Mucosa of descending colon (tissue), 3 donors: ENCODE data around the gene DPY19L3. TPM values are rescaled to one million over a fixed set of nuclear protein-coding genes. Genes with fewer than 3 reads are reported as not detected.
"Not testable (repeated sequence)": the region's sequence is repeated elsewhere in the genome, so short reads cannot be mapped to it uniquely, and the experiment has no call there.

Experiments
- ATAC-seq: fragments of 200-7000 bp; cut with Tn5 transposase; one replicate; pipeline ENCODE4 v1.9.1; 2020; ENCODE audit warnings: mild to moderate bottlenecking, moderate library complexity
- DNase-seq, 3 donors: peaks; one replicate each; pipeline ENCODE4 v3.0.0-alpha.2; 2020
- H3K36me3 ChIP-seq: fragments of 200-600 bp; one replicate; pipeline ENCODE4 v1.8.0; 2021; ENCODE audit warnings: low read depth, mild to moderate bottlenecking
- H3K4me1 ChIP-seq: fragments of 200-600 bp; one replicate; pipeline ENCODE4 v1.8.0; 2021; ENCODE audit warnings: low read depth, mild to moderate bottlenecking
- H3K4me3 ChIP-seq: fragments of 200-600 bp; one replicate; pipeline ENCODE4 v1.8.0; 2021; ENCODE audit warnings: mild to moderate bottlenecking
- H3K9me3 ChIP-seq: fragments of 200-600 bp; one replicate; pipeline ENCODE4 v1.8.0; 2021; ENCODE audit warnings: mild to moderate bottlenecking
- intact Hi-C, 2 donors: fragments of 100-400 bp; cut with DNase I in 1 of 2; cut with micrococcal nuclease in 1 of 2; formaldehyde crosslinking; loops; one replicate each; pipeline versions ENCODE4 v1.11.0 to v1.11.1; 2022; cut with DNase I, micrococcal nuclease
- total RNA-seq, 3 donors: library from RNA; stranded (reverse); fragmentation: NEBNext Ultra II Directional in 2 of 3; extraction: Animal tissue kit (Norgen Biotek cat#: 25700) in 2 of 3; gene quantifications; one replicate each; pipeline versions ENCODE4 v1.2.1 to v1.2.4, GENCODE V29; 2021 to 2023
- TF ChIP-seq, protein P1 (sequence below): fragments of 200-600 bp; IDR thresholded peaks from one replicate; pipeline ENCODE4 v1.8.0; 2022; ENCODE audit warnings: antibody characterized with exemption, mild to moderate bottlenecking
- donor health status: DM: no; HTN: no; CAD: no; lungs with moderate emphysema.
- donor health status: DM: no; HTN: no; CAD: no.
- donor health status: DM: no; HTN: yes; CAD: no.

DPY19L3 gene
- total RNA-seq, 3 donors from 2014 or later = 20.0 to 24.0 (median 21.5) TPM

DNA sequence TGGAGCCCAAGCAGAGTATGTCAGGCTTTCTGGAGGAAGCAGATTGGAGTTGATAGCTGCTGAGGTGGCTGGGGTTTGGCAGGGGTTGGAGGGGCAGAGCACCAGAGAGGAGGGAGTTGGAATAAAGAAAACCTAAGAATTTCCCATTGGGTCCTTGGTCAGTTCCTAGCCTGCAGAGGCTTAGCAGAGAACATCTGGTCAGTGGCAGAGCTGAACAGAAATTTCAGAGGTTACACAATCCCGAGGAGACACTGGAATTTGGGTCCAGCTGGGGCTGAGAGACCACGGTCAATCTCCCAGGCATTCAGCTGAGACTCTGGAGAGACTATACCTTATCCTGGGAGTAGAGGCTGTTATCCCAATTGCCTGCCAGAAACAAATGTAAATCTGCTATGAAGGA, 84.4 kb downstream of the DPY19L3 start:
- Histone ChIP-seq H3K4me1 (no peaks in the 10 kb centered on the region), H3K9me3 (no peaks in the 10 kb centered on the region), H3K4me3 (no peak overlapping the region), H3K36me3 (no peaks in the 10 kb centered on the region)
- intact Hi-C loops = no loop called here
- DNase-seq (no peak), ATAC-seq (no peak)
- TF ChIP-seq, protein P1, sequence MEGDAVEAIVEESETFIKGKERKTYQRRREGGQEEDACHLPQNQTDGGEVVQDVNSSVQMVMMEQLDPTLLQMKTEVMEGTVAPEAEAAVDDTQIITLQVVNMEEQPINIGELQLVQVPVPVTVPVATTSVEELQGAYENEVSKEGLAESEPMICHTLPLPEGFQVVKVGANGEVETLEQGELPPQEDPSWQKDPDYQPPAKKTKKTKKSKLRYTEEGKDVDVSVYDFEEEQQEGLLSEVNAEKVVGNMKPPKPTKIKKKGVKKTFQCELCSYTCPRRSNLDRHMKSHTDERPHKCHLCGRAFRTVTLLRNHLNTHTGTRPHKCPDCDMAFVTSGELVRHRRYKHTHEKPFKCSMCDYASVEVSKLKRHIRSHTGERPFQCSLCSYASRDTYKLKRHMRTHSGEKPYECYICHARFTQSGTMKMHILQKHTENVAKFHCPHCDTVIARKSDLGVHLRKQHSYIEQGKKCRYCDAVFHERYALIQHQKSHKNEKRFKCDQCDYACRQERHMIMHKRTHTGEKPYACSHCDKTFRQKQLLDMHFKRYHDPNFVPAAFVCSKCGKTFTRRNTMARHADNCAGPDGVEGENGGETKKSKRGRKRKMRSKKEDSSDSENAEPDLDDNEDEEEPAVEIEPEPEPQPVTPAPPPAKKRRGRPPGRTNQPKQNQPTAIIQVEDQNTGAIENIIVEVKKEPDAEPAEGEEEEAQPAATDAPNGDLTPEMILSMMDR = no peak

DNA sequence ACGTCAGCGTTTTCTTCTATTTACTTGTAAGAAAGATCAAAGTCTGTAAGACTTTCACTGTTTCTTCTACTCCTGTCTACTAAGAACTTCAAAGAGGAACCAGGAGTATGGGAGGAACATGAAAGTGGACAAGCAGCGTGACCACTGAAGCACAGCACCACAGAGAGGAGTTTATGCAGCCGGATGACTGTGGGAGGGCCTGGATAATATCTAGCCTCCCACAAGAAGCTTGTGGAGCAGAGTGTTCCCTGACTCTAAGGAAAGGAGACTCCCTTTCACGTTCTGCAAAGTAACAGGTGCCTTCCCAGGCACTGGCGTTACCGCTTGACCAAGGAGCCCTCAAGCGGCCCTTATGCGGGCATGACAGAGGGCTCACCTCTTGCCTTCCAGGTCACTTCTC, 91.8 kb downstream of the DPY19L3 start:
- no peaks in the 10 kb centered on the region for H3K36me3 ChIP-seq
- no peak overlapping the region for H3K4me3 ChIP-seq
- H3K4me1 ChIP-seq = no peaks in the 10 kb centered on the region
- ATAC-seq = no peak
- TF ChIP-seq, protein P1 = no peak
- no peak for DNase-seq
- intact Hi-C loops = no loop called here
- no peaks in the 10 kb centered on the region for H3K9me3 ChIP-seq

DNA sequence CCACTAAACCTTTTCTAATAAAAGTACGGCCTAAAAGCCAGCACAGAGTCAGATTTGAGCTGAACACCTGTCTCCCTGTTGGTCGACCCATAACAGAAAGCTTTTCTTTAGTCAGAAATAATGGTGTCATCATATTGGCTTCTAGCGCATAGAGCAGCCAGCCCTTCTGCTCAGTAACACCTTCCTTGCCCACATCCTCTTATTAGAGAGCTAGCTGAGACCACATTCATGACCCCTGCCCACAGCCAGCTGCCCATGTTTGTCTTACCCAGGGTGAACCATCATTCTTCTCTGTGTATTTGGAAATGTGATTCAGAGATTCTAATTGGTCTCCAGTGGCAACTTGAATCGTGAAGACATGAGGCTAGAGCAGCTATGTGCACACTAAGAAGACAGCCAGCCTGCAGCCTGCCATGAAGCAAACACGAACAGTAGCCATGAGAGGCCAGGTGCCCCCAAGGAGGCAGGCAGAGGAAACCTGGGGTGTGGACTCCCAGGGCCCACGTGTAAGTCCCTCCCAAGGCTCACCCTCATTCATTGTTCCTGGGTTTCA, 93.2 kb downstream of the DPY19L3 start:
- no peaks in the 10 kb centered on the region for H3K9me3 ChIP-seq
- no peaks in the 10 kb centered on the region for H3K4me1 ChIP-seq
- DNase-seq = no peak
- TF ChIP-seq, protein P1 = no peak
- no peak overlapping the region for H3K4me3 ChIP-seq
- no peak for ATAC-seq
- no peaks in the 10 kb centered on the region for H3K36me3 ChIP-seq
- intact Hi-C loops = no loop called here

DNA sequence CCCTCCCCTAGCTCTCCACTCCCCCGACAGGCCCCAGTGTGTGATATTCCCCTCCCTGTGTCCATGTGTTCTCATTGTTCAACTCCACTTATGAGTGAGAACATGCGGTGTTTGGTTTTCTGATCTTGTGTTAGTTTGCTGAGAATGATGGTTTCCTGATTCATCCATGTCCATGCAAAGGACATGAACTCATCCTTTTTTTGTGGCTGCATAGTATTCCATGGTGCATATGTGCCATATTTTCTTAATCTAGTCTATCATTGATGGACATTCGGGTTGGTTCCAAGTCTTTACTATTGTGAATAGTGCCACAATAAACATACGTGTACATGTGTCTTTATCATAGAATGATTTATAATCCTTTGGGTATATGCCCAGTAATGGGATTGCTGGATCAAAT, 106.9 kb downstream of the DPY19L3 start:
- H3K36me3 ChIP-seq, H3K9me3 ChIP-seq, DNase-seq, H3K4me1 ChIP-seq, ATAC-seq, intact Hi-C loops, H3K4me3 ChIP-seq: not testable (repeated sequence)

DNA sequence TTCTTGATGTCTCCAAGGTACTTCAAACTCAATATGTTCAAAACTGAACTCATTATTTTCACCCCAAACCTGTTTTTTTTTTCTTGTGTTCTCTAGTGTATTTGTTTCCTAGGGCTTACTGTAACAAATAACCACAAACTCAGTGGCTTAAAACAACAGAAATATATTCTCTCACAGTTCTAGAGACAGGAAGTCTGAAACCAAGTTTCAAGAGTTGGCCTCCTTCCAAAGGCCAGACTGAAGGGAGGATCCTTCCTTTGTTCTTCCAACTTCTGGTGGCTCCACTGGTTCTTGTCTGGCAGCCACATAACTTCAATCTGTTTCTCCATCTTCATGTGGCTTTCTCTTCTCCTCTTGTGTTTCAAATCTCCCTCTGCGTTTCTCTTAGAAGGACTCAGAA, 113.5 kb downstream of the DPY19L3 start:
- no peaks in the 10 kb centered on the region for H3K9me3 ChIP-seq
- intact Hi-C loops = no loop called here
- TF ChIP-seq, protein P1 = no peak
- DNase-seq = no peak
- no peak overlapping the region for H3K4me3 ChIP-seq
- H3K4me1 ChIP-seq = no peaks in the 10 kb centered on the region
- no peak for ATAC-seq
- H3K36me3 ChIP-seq = no peaks in the 10 kb centered on the region

DNA sequence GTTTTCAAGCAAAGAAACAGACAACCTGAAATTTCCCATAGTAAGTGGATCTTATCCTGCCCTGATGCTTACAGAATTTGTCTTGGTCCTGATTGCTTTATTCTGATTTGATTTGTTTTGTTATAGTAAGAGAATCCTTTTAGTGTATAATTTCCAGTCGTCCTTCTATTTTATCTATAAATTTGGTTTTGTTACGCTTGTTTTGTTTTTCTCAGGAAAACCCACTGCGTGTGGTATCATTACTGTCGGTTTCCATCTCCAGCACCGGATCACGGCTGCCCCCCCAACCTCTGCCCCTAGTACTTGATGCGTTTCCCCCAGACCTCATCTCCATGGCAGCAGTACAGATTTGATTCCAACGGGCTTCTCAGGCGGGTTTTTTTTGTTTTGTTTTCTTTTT, 117.4 kb downstream of the DPY19L3 start:
- no peaks in the 10 kb centered on the region for H3K4me1 ChIP-seq
- no peaks in the 10 kb centered on the region for H3K36me3 ChIP-seq
- DNase-seq (no peak), ATAC-seq (no peak)
- TF ChIP-seq, protein P1 = no peak
- H3K9me3 ChIP-seq = no peaks in the 10 kb centered on the region
- intact Hi-C loops = no loop called here
- H3K4me3 ChIP-seq = no peak overlapping the region
